Keratinocyte (primary cell): ENCODE data around the gene DGKI. TPM values are rescaled to one million over a fixed set of nuclear protein-coding genes. Genes with fewer than 3 reads are reported as not detected.

ENCODE experiments used
- DNase-seq: peaks from one replicate; pipeline ENCODE4 v3.0.0-alpha.2; 2011; ENCODE audit warnings: low read depth, missing footprints, low spot score
- FAIRE-seq: peaks from 2 replicates; lab custom pipeline; 2011; peaks lifted over from hg19 to GRCh38; lab: Jason Lieb, UNC
- H2AFZ ChIP-seq: 2 replicates; pipeline ENCODE4 v1.6.0; 2012; ENCODE audit warnings: low read length, control low read depth, inconsistent platforms; ENCODE audit not compliant: control insufficient read depth
- H3K27ac ChIP-seq: 2 replicates; pipeline ENCODE4 v1.5.1; 2011; ENCODE audit warnings: low read length; ENCODE audit not compliant: control insufficient read depth, insufficient read depth
- H3K27me3 ChIP-seq: 3 replicates; pipeline ENCODE4 v1.6.0; 2011; ENCODE audit warnings: low read length; ENCODE audit not compliant: control insufficient read depth, insufficient read depth; ENCODE audit errors: extremely low read depth
- H3K36me3 ChIP-seq, 2 experiments: 2 replicates in 1 of 2; 3 replicates in 1 of 2; pipeline ENCODE4 v1.5.1; 2011; ENCODE audit warnings: low read length in 2 of 2, mild to moderate bottlenecking in 1 of 2; ENCODE audit not compliant: control insufficient read depth in 2 of 2, insufficient read depth in 2 of 2; ENCODE audit errors: extremely low read depth in 1 of 2
- H3K4me1 ChIP-seq: 3 replicates; pipeline ENCODE4 v1.5.1; 2011; ENCODE audit warnings: low read length; ENCODE audit not compliant: control insufficient read depth, insufficient read depth; ENCODE audit errors: extremely low read depth
- H3K4me2 ChIP-seq: 3 replicates; pipeline ENCODE4 v1.6.0; 2011; ENCODE audit warnings: low read depth, low read length; ENCODE audit not compliant: control insufficient read depth, insufficient read depth; ENCODE audit errors: extremely low read depth
- H3K4me3 ChIP-seq, 3 experiments: fragments of 200-600 bp in 1 of 3; sonication (generic) in 1 of 3; 2 replicates in 2 of 3; 3 replicates in 1 of 3; pipeline ENCODE4 v1.5.1; 2011 to 2016; ENCODE audit warnings: low read length in 3 of 3, mild to moderate bottlenecking in 3 of 3, control low read depth in 2 of 3, inconsistent platforms in 1 of 3, low read depth in 1 of 3, mixed read lengths in 1 of 3, mixed run types in 1 of 3, moderate library complexity in 1 of 3; ENCODE audit not compliant: control insufficient read depth in 2 of 3, insufficient read depth in 2 of 3; ENCODE audit errors: extremely low read depth in 1 of 3
- H3K79me2 ChIP-seq: 2 replicates; pipeline ENCODE4 v1.6.0; 2012; ENCODE audit warnings: low read length; ENCODE audit not compliant: control insufficient read depth, insufficient read depth
- H3K9ac ChIP-seq: 3 replicates; pipeline ENCODE4 v1.6.0; 2011; ENCODE audit warnings: low read length; ENCODE audit not compliant: control insufficient read depth, insufficient read depth; ENCODE audit errors: extremely low read depth
- H3K9me1 ChIP-seq: 3 replicates; pipeline ENCODE4 v1.6.0; 2011; ENCODE audit warnings: low read length; ENCODE audit not compliant: control insufficient read depth, insufficient read depth; ENCODE audit errors: extremely low read depth
- H3K9me3 ChIP-seq: 2 replicates; pipeline ENCODE4 v1.5.1; 2012; ENCODE audit warnings: low read depth, low read length; ENCODE audit not compliant: control insufficient read depth
- H4K20me1 ChIP-seq: 3 replicates; pipeline ENCODE4 v1.6.0; 2011; ENCODE audit warnings: low read length; ENCODE audit not compliant: control insufficient read depth, insufficient read depth; ENCODE audit errors: extremely low read depth
- EZH2 ChIP-seq: IDR thresholded peaks from one replicate; pipeline ENCODE4 v1.6.1; 2012; ENCODE audit warnings: inconsistent platforms, mild to moderate bottlenecking, low read length, moderate library complexity
- dilution Hi-C: fragments of 300-500 bp; cut with MboI; formaldehyde crosslinking; loops from one replicate; pipeline ENCODE4 v1.7.0; 2020; ENCODE audit warnings: low sequenced_read_pairs; ENCODE audit not compliant: extremely low pct_ligation_motif_present
- polyA plus RNA-seq, 5 experiments: library from polyadenylated mRNA; depleted of rRNA in 3 of 5; stranded (reverse) in 3 of 5; stranded (forward) in 1 of 5; unstranded in 1 of 5; fragments of >200 nt; gene quantifications; 1 replicate in 1 of 5; 2 replicates in 3 of 5; 3 replicates in 1 of 5; pipeline versions ENCODE4 v1.2.1 to v1.2.3, GENCODE V29; 2011 to 2012; ENCODE audit warnings: missing spikeins in 2 of 5, low read depth in 1 of 5, low replicate concordance in 1 of 5
- TF ChIP-seq, protein P1 (sequence below), 3 experiments: IDR thresholded peaks in 1 of 3; conservative IDR thresholded peaks in 1 of 3; optimal IDR thresholded peaks in 1 of 3; 2 replicates in 2 of 3; 3 replicates in 1 of 3; pipeline versions ENCODE3 to v1.5.1; 2011; ENCODE audit warnings: low read length in 3 of 3, mild to moderate bottlenecking in 3 of 3, moderate library complexity in 2 of 3, control low read depth in 1 of 3, inconsistent platforms in 1 of 3; ENCODE audit not compliant: insufficient read depth in 2 of 3; ENCODE audit errors: extremely low read depth in 1 of 3

The DGKI gene
- polyA plus RNA-seq, 1 donor (not counting 4 experiments of a cell fraction or from before 2014, with no cell fraction given) = 0.14 TPM

DNA sequence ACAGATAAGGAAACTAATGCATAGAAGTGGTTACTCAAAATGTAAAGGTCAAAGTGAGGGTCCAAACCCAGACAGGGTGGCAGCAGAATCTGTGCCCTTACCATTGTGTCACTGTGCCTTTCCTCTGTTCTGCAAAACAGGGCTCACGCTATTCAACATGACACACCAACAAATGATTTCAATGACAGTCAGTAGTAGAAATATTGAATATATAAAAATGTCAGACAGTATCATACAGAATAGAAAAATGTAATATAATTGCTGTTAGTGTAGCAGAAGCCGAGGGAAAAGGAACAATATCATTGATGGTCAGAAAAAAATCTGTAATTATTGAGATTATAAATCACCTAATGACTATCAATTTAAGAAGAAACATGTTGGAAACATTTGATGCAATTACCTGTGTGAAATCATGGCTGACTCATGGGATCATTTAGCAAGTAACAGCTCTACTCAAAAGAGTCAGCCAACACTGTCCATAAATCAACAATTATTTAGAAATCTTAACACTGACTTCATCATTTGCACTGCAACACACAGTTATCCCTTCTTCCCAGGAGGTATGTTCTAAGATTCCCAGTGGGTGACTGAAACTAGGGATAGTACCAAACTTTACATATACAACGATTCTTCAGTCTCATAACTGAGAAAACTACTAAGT is 198.7 kb downstream of the DGKI start:
- H3K36me3 ChIP-seq = no peaks in the 10 kb centered on the region
- H3K4me3 ChIP-seq = no peak overlapping the region
- no peaks in the 10 kb centered on the region for H4K20me1 ChIP-seq
- no peaks in the 10 kb centered on the region for H3K27me3 ChIP-seq
- dilution Hi-C loops = no loop called here
- no peak for FAIRE-seq
- H3K4me2 ChIP-seq = no peak overlapping the region
- H3K79me2 ChIP-seq = no peaks in the 10 kb centered on the region
- H3K4me1 ChIP-seq = no peaks in the 10 kb centered on the region
- DNase-seq = no peak
- no peaks in the 10 kb centered on the region for H3K9me1 ChIP-seq
- no peak overlapping the region for H3K9ac ChIP-seq
- no peak overlapping the region for H2AFZ ChIP-seq
- no peak overlapping the region for H3K27ac ChIP-seq
- H3K9me3 ChIP-seq = no peaks in the 10 kb centered on the region
- TF ChIP-seq, protein P1, sequence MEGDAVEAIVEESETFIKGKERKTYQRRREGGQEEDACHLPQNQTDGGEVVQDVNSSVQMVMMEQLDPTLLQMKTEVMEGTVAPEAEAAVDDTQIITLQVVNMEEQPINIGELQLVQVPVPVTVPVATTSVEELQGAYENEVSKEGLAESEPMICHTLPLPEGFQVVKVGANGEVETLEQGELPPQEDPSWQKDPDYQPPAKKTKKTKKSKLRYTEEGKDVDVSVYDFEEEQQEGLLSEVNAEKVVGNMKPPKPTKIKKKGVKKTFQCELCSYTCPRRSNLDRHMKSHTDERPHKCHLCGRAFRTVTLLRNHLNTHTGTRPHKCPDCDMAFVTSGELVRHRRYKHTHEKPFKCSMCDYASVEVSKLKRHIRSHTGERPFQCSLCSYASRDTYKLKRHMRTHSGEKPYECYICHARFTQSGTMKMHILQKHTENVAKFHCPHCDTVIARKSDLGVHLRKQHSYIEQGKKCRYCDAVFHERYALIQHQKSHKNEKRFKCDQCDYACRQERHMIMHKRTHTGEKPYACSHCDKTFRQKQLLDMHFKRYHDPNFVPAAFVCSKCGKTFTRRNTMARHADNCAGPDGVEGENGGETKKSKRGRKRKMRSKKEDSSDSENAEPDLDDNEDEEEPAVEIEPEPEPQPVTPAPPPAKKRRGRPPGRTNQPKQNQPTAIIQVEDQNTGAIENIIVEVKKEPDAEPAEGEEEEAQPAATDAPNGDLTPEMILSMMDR (optimal IDR thresholded peaks at IDR 0.05 in 1 of 3, IDR thresholded peaks at IDR 0.05 in 1 of 3, conservative IDR thresholded peaks at IDR 0.05 in 1 of 3; ENCODE audit: extremely low read depth in 1 of 3, insufficient read depth in 2 of 3, low read length in 3 of 3) = no peak
- TF ChIP-seq EZH2 = no peak

DNA sequence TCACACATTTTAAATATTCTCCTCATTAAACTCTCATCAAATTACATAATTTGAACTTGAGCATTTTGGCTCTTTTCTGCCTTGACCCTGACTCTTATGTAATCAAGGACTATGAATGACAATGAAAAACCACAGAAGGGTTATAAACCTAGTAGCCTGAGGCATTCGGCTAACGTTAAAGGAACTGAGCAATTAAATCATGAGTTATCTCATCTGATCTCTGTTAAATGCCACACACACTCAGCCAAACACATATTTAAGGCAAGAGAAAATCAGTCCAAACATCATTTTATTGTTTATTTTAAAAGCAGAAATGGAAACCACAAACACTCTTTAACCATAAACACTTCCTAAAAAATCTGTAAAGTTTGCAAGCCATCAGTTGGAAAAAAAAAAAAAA is 204.3 kb downstream of the DGKI start:
- H4K20me1 ChIP-seq = no peaks in the 10 kb centered on the region
- dilution Hi-C loops = no loop called here
- no peak overlapping the region for H3K27ac ChIP-seq
- no peaks in the 10 kb centered on the region for H3K9me3 ChIP-seq
- TF ChIP-seq, protein P1 (optimal IDR thresholded peaks at IDR 0.05 in 1 of 3, IDR thresholded peaks at IDR 0.05 in 1 of 3, conservative IDR thresholded peaks at IDR 0.05 in 1 of 3; ENCODE audit: extremely low read depth in 1 of 3, insufficient read depth in 2 of 3, low read length in 3 of 3) = no peak
- TF ChIP-seq EZH2 = no peak
- no peak overlapping the region for H2AFZ ChIP-seq
- no peaks in the 10 kb centered on the region for H3K79me2 ChIP-seq
- no peak overlapping the region for H3K4me3 ChIP-seq
- H3K36me3 ChIP-seq = no peaks in the 10 kb centered on the region
- FAIRE-seq (no peak), DNase-seq (no peak)
- H3K4me2 ChIP-seq = no peak overlapping the region
- H3K9me1 ChIP-seq = no peaks in the 10 kb centered on the region
- H3K27me3 ChIP-seq = no peaks in the 10 kb centered on the region
- H3K4me1 ChIP-seq = no peaks in the 10 kb centered on the region
- H3K9ac ChIP-seq = no peak overlapping the region
